ENCODE results near the gene CYBB. TPM values are rescaled to one million over a fixed set of nuclear protein-coding genes. Genes with fewer than 3 reads are reported as not detected.

Gene CYBB
- polyA plus RNA-seq, 1 of the 3 experiments (the other 2 are of a cell fraction) = not detected

DNA sequence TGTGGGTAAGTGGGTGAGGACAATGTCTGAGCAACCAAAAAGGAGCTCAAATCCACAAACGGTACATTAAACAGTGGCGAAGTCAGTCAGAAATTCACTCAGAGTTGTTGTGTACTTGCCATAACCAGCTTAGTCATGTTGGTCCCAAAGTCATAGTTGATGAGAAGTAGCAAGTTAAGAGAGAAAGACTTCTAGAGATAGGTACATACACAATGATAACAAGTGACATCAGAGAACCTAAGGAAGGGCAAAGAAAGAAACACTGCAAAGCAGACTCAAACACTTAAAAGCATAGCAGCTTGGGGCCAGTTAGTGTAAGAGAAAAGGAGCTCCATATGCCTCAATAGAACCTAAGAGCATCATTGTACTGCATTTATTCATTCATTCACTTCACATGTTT, 37.3 kb downstream of the CYBB start (continued):
- TF ChIP-seq NFIC (IDR thresholded peaks at IDR 0.05; ENCODE audit: borderline replicate concordance) (no peak), FOSL2 (IDR thresholded peaks at IDR 0.05; ENCODE audit: borderline replicate concordance, low read depth) (no peak), MXI1 (IDR thresholded peaks at IDR 0.05; ENCODE audit: low read depth, low read length) (no peak), MEF2A (IDR thresholded peaks at IDR 0.05; ENCODE audit: borderline replicate concordance, low read depth) (no peak), TCF12 (IDR thresholded peaks at IDR 0.05) (no peak), SMC3 (IDR thresholded peaks at IDR 0.05; ENCODE audit: low read depth, low read length) (no peak), NRF1 (IDR thresholded peaks at IDR 0.05; ENCODE audit: low read depth, low read length) (no peak), JUND (IDR thresholded peaks at IDR 0.05) (no peak), RCOR1 (IDR thresholded peaks at IDR 0.05; ENCODE audit: low read length) (no peak), CHD2 (IDR thresholded peaks at IDR 0.05; ENCODE audit: low read length, partially characterized antibody) (no peak), RFX5 (IDR thresholded peaks at IDR 0.05; ENCODE audit: low read length) (no peak)

DNA sequence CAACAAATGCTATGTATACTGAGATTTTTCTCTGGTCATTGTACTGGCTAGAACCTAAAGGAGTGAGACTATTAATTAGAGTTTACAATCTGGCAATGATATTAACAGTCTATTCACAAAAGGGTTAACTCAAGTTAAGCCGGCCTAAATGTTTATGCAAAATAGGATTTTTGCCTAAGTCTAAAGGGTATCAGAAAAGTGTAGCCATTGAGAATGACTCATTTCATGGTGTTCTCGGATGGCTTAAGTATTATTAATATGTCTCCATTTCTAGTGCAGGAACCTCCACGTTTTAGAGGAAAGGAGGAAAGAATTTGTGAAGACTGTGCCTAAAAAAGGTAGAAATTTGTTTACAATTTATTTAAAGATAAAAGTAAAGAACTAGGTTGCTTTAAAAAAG, 37.7 kb downstream of the CYBB start:
- Histone ChIP-seq H3K36me3 (replicated peaks in 1 of 2; ENCODE audit: control insufficient read depth in 1 of 2, insufficient read depth in 2 of 2, low read length in 1 of 2) (no peaks in the 10 kb centered on the region), H3K27ac (ENCODE audit: low read depth in 2 of 2, low read length in 1 of 2) (no peak overlapping the region), H3K4me2 (no peak overlapping the region), H3K4me3 (ENCODE audit: low read depth in 2 of 2, low read length in 1 of 2) (no peak overlapping the region), H2AFZ (ENCODE audit: low read depth) (no peak overlapping the region), H3K9ac (no peak overlapping the region), H3F3A (replicated peaks; ENCODE audit: insufficient read depth) (no peaks in the 10 kb centered on the region), H3K79me2 (ENCODE audit: insufficient read depth) (no peaks in the 10 kb centered on the region), H4K20me1 (ENCODE audit: insufficient read depth) (no peaks in the 10 kb centered on the region), H3K9me3 (no peaks in the 10 kb centered on the region), H3K9me2 (no peaks in the 10 kb centered on the region), H3K27me3 (ENCODE audit: insufficient read depth) (peaks cover 13% of the 10 kb centered on the region; the same call in 1 of the 2 replicates), H3K4me1 (ENCODE audit: control insufficient read depth in 1 of 2, insufficient read depth in 2 of 2, low read depth in 1 of 2, low read length in 1 of 2) (no peaks in the 10 kb centered on the region)
- ChIA-PET POLR2A (no interaction called here), CTCF (interaction anchor here (1.3 to 1.9 kb wide), 2 partner anchors 8 to 72 kb away, joined by 7 to 8 read pairs; no protein-coding TSS in a partner anchor)
- whole genome bisulfite sequencing (ENCODE audit: low lambda C conversion rate) = 11% methylated on average over 3 of the region's 3 CpGs
- DNase-seq = no peak
- TF ChIP-seq SIN3A (IDR thresholded peaks at IDR 0.05; ENCODE audit: borderline replicate concordance, low read depth, low read length) (no peak), FOXM1 (IDR thresholded peaks at IDR 0.05; ENCODE audit: low read depth) (no peak), TEAD4 (IDR thresholded peaks at IDR 0.05; ENCODE audit: borderline replicate concordance, insufficient read depth) (no peak), MXI1 (IDR thresholded peaks at IDR 0.05; ENCODE audit: low read depth, low read length) (no peak), TCF12 (IDR thresholded peaks at IDR 0.05) (no peak), RXRA (IDR thresholded peaks at IDR 0.05; ENCODE audit: borderline replicate concordance, low read depth) (no peak), JUND (IDR thresholded peaks at IDR 0.05) (no peak), FOXJ3 (CRISPR knock-in tag; IDR thresholded peaks at IDR 0.05) (no peak), CHD2 (IDR thresholded peaks at IDR 0.05; ENCODE audit: low read length, partially characterized antibody) (no peak)
- TF ChIP-seq, protein P1, sequence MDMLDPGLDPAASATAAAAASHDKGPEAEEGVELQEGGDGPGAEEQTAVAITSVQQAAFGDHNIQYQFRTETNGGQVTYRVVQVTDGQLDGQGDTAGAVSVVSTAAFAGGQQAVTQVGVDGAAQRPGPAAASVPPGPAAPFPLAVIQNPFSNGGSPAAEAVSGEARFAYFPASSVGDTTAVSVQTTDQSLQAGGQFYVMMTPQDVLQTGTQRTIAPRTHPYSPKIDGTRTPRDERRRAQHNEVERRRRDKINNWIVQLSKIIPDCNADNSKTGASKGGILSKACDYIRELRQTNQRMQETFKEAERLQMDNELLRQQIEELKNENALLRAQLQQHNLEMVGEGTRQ (IDR thresholded peaks at IDR 0.05; ENCODE audit: borderline replicate concordance, low read depth, low read length) = no peak
- TF ChIP-seq, protein P2, sequence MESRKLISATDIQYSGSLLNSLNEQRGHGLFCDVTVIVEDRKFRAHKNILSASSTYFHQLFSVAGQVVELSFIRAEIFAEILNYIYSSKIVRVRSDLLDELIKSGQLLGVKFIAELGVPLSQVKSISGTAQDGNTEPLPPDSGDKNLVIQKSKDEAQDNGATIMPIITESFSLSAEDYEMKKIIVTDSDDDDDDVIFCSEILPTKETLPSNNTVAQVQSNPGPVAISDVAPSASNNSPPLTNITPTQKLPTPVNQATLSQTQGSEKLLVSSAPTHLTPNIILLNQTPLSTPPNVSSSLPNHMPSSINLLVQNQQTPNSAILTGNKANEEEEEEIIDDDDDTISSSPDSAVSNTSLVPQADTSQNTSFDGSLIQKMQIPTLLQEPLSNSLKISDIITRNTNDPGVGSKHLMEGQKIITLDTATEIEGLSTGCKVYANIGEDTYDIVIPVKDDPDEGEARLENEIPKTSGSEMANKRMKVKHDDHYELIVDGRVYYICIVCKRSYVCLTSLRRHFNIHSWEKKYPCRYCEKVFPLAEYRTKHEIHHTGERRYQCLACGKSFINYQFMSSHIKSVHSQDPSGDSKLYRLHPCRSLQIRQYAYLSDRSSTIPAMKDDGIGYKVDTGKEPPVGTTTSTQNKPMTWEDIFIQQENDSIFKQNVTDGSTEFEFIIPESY (IDR thresholded peaks at IDR 0.05; ENCODE audit: borderline replicate concordance, low read depth) = no peak
- TF ChIP-seq, protein P3, sequence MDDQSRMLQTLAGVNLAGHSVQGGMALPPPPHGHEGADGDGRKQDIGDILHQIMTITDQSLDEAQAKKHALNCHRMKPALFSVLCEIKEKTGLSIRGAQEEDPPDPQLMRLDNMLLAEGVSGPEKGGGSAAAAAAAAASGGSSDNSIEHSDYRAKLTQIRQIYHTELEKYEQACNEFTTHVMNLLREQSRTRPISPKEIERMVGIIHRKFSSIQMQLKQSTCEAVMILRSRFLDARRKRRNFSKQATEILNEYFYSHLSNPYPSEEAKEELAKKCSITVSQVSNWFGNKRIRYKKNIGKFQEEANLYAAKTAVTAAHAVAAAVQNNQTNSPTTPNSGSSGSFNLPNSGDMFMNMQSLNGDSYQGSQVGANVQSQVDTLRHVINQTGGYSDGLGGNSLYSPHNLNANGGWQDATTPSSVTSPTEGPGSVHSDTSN (IDR thresholded peaks at IDR 0.05) = no peak
- TF ChIP-seq, protein P4, sequence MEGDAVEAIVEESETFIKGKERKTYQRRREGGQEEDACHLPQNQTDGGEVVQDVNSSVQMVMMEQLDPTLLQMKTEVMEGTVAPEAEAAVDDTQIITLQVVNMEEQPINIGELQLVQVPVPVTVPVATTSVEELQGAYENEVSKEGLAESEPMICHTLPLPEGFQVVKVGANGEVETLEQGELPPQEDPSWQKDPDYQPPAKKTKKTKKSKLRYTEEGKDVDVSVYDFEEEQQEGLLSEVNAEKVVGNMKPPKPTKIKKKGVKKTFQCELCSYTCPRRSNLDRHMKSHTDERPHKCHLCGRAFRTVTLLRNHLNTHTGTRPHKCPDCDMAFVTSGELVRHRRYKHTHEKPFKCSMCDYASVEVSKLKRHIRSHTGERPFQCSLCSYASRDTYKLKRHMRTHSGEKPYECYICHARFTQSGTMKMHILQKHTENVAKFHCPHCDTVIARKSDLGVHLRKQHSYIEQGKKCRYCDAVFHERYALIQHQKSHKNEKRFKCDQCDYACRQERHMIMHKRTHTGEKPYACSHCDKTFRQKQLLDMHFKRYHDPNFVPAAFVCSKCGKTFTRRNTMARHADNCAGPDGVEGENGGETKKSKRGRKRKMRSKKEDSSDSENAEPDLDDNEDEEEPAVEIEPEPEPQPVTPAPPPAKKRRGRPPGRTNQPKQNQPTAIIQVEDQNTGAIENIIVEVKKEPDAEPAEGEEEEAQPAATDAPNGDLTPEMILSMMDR (IDR thresholded peaks at IDR 0.05) = no peak
- TF ChIP-seq, protein P5, sequence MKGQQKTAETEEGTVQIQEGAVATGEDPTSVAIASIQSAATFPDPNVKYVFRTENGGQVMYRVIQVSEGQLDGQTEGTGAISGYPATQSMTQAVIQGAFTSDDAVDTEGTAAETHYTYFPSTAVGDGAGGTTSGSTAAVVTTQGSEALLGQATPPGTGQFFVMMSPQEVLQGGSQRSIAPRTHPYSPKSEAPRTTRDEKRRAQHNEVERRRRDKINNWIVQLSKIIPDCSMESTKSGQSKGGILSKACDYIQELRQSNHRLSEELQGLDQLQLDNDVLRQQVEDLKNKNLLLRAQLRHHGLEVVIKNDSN (IDR thresholded peaks at IDR 0.05; ENCODE audit: borderline replicate concordance, low read depth) = no peak
- TF ChIP-seq, protein P6, sequence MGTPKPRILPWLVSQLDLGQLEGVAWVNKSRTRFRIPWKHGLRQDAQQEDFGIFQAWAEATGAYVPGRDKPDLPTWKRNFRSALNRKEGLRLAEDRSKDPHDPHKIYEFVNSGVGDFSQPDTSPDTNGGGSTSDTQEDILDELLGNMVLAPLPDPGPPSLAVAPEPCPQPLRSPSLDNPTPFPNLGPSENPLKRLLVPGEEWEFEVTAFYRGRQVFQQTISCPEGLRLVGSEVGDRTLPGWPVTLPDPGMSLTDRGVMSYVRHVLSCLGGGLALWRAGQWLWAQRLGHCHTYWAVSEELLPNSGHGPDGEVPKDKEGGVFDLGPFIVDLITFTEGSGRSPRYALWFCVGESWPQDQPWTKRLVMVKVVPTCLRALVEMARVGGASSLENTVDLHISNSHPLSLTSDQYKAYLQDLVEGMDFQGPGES (IDR thresholded peaks at IDR 0.05; ENCODE audit: low read depth, low read length) = no peak

Measured in SK-N-SH (cell line).